NOMO-1 treated with DMSO at 0.1 percent for 48 hours (cell line): ENCODE measurements around the gene PDHX.
"Not testable (repeated sequence)": the region's sequence is repeated elsewhere in the genome, so short reads cannot be mapped to it uniquely, and the experiment has no call there.

Experiments
- DNase-seq: peaks from one replicate; lab custom pipeline; 2025; ENCODE audit not compliant: unreplicated experiment; lab: John Stamatoyannopoulos, UW

The PDHX gene

DNA sequence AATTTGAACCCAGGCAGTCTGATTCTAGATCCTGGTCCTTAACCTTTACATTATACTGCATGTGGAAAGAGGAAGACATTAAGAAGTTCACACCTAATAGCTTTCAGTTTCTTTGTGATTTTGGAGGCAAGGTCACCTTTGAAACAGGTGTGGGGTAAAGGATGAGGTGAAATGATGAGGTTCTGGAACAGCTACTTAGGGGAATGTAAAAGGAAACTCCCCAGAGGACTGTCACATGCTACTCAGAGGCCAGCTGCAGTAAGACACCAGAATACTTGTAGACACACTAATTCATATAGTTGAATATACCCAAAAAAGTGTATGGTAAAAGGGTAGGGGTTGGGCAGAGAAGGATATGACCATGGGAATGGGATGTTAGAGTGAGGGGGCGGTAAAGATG lies 5.6 kb upstream of the PDHX start:
- DNase-seq = no peak

DNA sequence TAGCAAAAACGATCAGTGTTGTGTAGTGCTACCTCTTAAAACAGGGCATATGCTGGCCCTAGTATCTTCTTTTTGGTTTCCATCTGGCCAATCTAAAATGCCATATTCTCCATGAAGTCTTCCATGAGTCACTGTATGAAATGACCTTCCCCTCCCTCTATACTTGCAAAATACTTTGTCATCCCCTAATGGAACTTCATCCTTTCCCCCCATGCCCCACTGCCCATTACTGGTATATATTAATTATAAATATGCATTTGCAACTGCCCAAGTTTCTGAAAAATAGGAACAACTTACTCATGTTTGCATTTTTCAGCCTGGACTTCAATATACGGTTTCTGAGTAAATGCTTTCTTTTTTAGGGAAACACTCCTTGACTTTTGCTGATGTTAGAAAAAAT lies 4.7 kb upstream of the PDHX start:
- DNase-seq = no peak

DNA sequence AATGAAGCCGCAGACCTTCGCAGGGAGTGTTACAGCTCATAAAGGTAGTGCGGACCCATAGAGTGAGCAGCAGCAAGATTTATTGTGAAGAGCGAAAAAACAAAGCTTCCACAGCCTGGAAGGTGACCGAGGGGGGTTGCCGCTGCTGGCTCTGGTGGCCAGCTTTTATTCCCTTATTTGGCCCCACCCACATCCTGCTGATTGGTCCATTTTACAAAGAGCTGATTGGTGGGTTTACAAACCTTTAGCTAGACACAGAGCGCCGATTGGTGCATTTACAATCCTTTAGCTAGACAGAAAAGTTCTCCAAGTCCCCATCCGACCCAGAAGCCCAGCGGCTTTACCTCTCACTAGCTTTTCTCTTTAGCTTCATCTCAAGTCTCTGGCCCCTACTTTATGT lies 2.9 kb upstream of the PDHX start:
- DNase-seq = not testable (repeated sequence)

DNA sequence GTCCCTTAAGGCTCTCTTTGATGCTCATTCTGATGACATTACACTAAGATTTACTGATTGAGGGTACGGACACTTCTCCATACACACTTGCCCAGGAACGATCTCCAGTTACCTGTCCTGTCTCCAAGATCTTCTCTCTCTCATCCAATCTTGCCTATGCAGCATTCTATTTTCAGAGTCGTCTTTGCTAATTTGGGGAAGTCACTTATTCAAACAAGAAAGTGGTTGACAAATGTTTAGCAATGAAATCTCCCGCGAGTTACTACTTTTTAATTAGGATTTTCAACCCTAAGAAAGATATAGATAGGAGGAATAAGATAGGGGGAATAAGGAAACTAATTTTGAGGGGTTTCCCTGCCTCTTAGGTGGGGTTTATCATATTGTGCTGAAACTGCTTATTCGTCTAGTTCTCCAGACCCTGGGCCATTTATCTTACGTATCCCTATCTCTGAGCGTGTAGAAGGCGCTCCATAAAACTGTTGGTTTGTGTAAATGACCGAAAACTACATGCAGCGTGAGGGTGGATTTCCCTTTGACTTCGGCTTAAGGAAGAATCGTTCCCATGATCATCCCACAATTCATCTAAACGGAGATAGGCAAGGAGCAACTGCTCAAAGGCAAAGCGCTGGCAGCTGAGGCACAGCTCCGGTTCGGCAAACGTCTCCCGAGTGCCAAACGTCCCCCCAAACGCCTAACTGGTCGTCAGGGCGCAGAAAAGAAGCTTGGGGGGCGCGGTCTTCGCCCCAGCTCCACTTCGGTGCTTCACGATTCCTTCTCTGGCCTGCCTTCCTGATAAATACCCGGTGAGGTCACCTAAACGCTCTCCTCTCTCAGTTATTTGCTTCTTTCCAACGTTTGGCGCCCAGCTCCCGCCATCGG lies 1.0 kb upstream of the PDHX start:
- peak; percentile 63 for DNase-seq

DNA sequence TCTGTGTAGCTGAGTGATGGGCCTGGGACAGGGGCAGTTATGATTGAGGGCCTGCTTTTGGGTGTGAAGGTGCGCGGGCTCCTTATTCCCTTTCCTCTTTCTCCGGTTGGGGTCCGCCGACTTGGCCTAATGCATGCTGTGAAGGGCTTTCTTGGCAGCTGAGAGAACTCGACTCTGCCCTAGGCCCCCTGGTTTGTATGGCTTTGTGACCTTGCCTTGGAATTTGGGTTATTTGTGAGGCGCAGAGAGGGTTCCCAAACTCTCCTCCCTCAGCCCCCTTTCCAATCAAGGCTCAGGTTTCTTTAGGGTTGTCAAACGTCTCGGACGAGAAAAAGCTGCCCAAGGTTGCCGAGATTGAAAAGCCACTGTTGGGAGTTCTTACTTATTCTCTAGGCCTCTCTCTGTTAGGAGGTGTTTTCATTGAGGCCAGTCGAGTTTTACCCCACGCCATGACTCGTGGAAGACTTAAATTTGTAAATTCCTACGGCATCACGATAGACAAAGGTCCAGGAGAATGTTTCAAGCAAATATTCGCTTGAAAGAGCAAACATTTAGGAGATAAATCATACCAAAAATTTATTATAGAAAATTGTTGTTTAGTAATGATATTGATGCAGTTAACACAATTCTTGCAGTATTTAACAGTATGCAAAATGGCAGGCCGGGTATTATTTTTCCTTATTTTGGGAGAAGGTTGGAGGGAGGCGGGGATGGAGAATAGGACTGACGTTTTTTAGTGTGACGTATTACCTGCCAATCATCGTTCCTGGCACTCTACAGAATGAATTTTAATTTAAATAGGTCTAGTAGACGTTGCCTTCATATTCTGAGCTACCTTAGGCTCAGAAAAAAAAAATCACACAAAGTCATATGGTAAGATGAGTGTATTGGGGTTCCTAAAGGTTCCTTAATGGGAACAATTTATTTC lies 689 bp downstream of the PDHX start:
- DNase-seq = peak; percentile 14

DNA sequence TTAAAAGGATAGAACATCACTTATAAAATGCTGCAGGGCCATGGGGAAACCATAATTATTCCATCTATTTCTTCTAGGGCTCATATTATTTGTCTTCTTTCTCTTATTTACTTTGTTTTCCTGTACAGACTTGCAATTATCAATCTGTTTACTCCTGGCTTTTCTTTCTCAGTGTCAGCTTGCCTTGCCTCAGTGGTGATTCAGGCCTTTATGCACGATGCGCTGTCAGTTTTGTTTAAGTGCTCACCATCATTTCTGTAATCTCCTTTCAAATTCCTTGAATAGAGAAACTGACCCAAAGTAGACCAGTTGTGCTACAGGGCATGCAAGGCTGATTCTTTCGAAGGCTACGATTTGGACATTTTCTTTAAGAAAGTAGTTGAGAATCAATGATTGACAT lies 4.7 kb downstream of the PDHX start:
- DNase-seq = no peak

DNA sequence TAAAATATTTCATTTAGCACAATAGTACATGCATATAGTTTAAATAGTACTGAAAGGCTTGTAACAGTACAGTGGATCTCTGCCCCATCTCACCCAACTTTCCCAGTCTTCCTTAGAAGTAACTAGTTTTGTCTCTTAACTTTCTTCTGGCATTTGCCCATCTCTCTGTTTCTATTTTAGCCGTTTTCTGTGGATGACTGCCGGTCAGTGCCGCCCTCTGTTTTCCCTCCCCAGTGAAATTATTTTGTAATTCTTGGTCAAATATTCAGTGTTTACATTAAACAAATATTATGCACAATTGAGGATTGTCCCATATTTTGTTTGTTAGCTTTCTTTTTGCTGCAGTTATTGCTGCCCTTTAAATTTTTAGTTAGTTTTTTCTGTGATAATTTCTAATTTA lies 8.3 kb downstream of the PDHX start:
- no peak for DNase-seq

DNA sequence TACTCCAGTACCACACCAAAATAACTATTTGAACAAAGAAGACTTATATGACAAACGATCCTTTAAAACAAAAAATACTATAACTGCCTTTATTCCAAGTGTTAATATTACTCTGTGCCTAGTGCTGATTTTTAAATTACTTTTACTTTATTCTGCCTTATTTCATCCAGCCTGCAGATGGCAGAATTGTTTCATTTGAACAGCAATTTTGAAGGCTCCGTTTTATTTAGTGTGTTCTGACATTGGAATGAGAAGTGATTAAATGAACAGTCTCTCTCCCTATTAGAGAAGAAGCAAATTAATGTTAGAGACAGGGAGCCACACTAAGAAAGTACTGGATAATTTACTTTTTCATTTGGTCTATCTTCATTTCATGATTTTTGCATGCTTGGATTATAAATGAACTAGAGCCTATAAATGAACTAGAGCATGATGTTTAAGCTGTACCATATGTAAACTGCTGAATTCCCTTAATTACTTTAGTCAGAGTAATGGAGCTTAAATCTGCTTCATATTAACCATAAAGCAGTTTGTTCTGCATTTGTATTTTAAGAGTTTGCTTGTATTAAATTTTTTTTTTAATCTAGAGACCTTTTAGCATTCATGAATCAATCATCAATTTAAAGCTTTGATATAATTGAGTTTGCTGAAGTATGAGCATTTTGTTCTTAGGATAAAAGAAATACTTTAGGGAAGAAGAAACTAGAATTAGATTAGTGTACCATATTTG lies 9.8 kb downstream of the PDHX start:
- DNase-seq = peak; percentile 73

DNA sequence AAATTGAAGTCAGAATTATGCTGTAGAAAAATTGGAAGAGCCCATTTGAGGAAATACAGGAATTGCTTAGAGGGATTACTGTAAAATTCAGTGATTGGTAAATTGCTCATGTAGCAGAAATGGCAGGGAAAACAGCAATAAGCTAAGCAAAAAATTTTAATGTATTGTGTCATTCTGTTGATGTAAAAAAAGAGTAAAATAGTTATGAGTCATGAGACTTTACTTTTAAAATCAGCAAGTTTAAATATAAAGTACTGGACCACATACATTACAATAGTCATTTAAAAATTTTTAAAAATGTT lies 10.4 kb downstream of the PDHX start:
- DNase-seq = no peak

DNA sequence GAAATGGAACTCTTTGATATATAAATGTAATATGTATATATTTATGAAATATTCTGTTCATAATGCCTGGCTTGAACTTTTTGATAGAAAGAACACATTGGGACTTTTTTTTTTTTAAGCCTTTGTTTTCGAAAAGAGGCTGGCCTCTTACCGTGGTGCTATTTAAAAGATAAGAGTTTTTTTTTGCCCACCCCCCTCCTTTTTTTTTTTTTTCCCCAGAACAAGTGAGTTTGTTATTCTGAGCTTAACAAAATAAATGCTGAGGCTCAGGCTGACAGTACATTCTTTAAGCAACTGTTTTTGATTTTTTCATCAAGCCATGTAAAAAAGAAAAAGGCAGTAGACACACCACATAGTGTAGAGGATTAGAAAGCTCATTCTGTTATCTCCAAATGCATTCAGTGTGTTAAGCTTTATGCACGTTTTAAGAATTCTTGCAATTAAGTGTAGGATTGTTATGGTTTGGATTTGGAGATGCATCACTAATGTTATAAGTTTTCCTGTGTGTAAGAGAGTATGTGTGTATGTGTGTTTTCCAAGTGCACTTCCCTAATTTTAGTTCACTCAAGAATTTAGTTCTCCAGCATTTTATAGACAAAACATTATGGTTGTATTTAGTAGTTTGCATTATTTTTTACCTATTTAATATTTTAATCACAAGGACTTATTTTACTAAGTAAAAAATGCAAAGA lies 12.0 kb downstream of the PDHX start:
- no peak for DNase-seq

DNA sequence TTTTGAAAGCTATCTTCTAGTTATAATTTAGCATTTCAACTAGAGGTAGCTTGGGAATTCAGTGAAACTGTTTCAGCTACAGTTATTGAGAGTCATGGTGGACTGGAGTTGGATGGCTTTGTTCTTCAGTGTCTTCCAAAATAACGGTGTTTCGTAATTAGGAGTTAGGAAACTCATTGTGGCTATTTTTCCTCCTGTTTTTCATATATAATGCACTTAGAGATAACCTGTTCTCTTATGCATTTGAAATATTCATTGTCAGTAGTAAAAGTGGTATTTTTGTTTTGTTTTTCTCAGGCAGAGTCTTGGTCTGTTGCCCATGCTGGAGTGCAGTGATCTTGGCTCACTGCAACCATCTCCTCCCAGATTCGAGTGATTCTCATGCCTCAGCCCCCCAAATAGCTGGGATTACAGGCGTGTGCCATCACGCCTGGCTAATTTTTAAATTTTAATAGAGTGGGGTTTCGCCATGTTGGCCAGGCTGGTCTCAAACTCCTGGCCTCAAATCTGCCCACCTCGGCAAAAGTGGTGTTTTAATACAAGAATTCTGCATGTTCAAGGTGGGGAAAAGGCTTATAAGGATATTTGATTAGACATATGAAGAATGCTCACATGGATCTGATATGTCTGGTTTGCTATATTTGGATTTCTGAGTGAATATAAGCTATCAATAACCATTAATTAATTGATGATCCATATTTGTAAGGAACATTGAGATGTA lies 12.7 kb downstream of the PDHX start:
- DNase-seq = no peak

DNA sequence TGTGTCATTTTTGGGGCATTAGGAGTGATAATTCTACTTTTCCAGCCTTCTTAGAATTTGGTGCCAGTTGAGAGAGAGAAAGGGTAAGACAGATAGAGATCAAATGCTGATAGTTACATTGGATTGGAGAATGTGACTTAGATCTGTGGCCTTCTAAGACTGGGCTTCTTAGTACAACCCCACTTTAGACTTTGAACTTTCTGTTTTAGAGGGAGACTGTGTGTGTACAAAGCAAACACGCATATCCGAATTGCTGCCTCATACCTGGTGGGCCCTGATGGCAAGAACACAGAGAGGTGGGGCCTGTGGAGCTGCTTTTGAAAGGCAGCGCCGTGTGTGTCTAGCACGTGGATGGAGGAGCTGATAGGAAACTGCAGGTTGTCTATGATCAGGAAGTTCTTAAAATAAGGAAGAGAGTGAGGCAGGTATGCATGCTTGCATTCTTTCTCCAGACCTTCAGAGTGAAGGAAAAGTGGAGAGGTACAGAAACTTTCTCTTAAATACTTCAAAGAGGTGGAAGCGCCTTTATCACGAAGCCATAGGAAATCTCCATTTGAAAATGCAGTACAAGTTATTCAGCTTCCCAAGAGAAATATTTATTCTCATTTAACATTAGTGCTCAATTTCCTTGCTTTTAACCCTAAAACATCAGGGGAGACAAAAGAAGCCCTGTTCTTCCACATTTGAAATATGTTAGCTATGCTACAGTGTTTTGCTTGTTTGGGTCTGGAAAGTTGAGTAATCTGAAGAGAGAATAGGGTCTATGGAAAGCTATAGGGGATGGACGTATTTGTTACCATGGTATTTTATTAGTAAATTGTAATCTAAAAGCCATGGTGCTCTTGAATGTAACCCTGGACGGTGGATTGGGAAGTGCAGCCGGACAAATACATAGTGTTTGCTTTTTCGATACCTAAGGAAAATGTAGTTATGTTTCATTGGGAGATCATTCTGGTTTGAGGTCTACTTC lies 13.7 kb downstream of the PDHX start:
- DNase-seq = no peak

DNA sequence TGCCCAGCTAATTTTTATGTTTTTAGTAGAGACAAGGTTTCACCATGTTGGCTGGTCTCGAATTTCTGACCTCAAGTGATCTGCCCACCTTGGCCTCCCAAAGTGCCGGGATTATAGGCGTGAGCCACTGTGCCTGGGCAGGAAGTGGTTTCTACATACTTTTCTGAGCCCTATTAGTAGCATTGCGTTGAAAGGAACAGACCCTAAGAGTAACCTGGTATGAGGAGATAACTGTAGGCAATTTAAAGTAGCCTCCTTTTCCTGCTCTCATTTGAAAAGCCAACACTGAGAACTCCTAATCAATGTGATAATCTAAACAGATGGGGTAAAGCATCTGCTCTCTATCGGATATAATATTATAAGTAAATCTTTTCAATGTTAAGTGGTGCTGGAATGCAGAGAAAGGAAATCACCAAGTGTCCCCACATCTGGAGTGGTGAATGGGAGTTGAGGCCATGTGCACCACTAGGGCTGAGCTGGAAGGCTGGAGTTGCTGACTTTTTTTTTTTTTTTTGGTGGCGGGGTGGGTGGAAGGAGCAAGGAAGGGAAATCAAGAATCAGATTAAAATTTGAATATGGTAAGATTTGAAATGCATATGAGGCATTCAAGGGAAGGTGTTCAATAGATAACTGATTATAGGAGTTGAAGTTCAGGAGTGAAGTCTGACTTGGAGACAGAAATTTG lies 20.7 kb downstream of the PDHX start:
- no peak for DNase-seq

DNA sequence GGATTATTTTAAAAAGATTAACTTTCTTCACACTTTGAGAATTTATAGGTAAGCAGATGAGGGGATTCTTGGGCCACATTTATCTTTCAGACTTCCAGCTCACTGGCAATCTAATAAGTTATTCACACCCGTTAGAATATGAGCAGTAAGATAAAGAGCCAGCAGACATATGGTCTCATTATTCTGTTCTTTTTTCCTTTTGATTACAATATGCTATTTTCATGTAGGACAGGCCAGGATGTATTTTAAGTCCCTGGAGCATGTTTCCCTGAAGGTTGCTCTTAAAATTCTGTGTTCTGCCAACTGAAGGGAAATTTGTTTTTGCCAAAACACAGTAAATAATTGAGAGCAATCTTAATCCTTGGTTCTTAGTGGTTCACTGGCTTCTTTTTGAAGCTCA lies 22.2 kb downstream of the PDHX start:
- no peak for DNase-seq

DNA sequence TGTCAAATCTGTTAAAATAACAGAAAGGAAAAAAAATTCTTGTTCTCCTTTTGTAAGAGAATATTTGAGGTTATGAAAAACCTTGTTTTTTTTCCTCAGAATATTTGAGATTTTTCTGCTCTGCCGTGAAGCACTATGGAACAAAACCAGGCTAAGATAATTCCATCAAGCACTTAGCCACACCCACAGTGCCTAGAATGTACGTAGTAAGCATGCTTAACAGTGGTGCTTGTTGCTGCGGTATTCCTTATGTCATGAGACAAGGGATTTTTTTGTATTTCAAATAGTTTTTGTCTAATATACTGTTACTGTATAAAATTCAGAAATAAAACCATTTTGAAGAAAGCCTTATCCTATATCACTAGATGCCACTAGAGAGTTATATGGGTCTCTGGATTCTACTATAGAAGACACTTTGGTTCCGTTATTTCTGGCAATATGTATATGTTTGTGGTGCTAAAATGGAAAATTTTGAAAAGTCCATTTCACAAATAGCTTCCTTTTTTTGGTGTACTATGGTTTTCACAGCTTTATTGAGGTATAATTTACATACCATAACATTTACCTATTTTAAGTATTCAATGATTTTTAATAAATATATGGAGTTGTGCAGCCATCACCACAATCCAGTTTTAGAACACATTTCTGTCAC lies 23.7 kb downstream of the PDHX start:
- DNase-seq = no peak

DNA sequence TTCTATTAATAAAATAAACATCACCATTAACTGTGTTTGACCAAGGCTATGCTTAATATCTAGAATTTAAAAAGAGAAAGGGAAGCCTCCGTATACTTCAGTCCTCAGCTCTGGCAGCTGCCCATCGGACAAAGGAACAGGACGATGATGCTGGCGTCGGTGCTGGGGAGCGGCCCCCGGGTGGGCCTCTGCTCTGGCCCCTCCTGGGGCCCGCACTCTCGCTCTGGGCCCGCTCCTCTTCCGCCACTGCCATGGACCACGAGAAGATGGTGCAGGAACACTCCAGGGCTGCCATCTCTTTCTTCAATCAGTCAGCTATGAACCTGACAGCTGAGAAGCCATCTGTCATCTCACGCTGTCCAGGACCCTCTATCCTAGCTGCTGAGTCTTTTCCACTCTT lies 25.3 kb downstream of the PDHX start:
- no peak for DNase-seq

DNA sequence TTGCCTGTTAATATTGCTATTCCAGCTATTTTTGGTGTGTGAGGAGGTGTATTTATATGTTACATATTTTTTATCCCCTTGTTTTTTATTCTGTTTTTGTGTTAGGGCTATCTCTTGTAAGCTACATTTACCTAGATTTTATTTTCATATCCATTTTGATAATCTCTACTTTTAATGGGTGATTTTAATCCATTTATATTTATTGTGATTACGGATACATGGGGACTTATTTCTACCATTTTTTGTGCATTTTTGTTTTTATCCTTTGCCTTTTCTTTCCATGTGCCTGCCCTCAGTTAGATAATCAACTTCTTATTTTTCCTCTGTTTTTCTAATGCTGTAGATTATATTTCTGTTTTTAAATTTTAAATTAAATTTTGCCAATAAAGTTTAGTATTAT lies 28.3 kb downstream of the PDHX start:
- no peak for DNase-seq

DNA sequence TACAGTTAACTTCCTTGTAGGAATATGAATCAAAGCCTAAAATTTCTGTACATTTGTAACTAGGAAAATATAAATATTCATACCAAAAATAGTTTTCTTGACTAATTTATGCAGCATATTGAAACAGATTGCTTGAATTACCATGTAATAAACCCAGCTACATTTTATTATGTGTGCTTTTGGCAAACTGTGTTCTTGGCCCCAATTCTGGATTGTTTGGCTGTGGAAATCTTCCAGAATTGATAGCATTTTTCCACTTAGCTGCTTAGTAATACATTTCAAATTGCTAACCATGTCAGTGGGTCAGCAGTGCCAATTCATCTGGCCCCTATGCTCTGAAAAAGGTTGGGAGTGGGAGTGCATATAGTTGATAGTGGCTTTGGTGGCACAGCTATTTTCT lies 32.3 kb downstream of the PDHX start:
- no peak for DNase-seq
